Erythroblast (primary cell): Measurements from ENCODE around the gene PSMA1.

Source experiments
- GATA1 ChIP-seq: IDR thresholded peaks from 2 replicates; pipeline ENCODE4 v1.6.1; 2011; ENCODE audit warnings: low read depth, mild to moderate bottlenecking, control low read depth, low read length, moderate library complexity
- POLR2A ChIP-seq: IDR thresholded peaks from 2 replicates; pipeline ENCODE4 v1.6.1; 2011; ENCODE audit warnings: mild to moderate bottlenecking, low read length

DNA sequence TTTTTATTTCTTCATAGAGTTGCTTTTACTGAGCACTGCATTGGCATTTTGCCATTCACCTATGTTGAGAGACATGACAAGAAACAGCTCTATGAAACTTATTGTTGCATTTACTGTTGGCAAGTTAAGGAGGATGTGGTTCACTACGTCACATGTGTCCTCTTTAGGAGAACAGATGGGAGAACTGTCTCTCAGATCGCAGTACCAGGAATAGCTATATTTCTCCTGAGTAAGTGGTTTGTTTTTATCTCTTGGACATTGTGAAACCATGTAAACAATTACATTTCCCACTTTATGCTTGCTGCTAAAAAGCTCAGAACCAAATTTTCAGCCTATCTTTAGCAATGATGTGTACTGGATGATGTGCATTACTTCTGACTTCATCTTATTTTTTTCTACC lies 34.8 kb upstream of the PSMA1 start:
- TF ChIP-seq POLR2A (no peak), GATA1 (no peak)
